Muscle layer of colon (tissue), 2 donors: Measurements from ENCODE around the gene ACAD9.

ENCODE experiments used
- H3K27ac ChIP-seq: one replicate; pipeline ENCODE4 v1.7.0; 2013; ENCODE audit warnings: low read depth, mild to moderate bottlenecking, low read length, moderate library complexity
- H3K27me3 ChIP-seq, 2 donors: one replicate each; pipeline ENCODE4 v1.7.0; 2013; ENCODE audit warnings: low read length in 2 of 2, mild to moderate bottlenecking in 2 of 2; ENCODE audit not compliant: insufficient read depth in 2 of 2, control insufficient read depth in 1 of 2
- H3K36me3 ChIP-seq: one replicate; pipeline ENCODE4 v1.7.0; 2013; ENCODE audit warnings: mild to moderate bottlenecking, low read length; ENCODE audit not compliant: insufficient read depth
- H3K4me1 ChIP-seq: one replicate; pipeline ENCODE4 v1.7.0; 2013; ENCODE audit warnings: mild to moderate bottlenecking, low read length; ENCODE audit not compliant: insufficient read depth
- H3K4me3 ChIP-seq, 2 donors: one replicate each; pipeline ENCODE4 v1.7.0; 2013; ENCODE audit warnings: low read length in 2 of 2, low read depth in 1 of 2, mild to moderate bottlenecking in 1 of 2, moderate library complexity in 1 of 2
- H3K9ac ChIP-seq: one replicate; pipeline ENCODE4 v1.7.0; 2013; ENCODE audit warnings: low read length
- H3K9me3 ChIP-seq: one replicate; pipeline ENCODE4 v1.7.0; 2013; ENCODE audit warnings: mild to moderate bottlenecking, low read length
- donor health status: abdominal sarcoma.
- donor health status: Adenocarcinoma of cecum.

ACAD9 gene

DNA sequence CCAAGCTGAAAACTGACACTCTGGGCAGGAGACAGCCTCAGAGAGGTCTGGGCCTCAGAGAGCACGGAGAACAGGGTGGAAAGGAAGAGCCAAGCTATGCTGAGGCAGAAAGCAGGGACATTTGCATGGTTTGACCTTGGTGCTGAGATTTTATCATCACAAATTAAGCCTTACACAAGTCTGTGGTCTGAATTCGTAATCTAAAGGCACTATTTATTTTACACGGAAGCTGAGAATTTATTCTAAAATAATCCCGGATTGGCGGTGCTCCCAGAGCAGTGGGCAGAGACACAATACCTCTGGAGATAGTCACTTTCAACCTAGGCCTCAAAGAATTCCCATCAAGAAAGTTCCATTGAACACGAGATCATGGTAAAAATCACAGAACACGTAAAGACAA, 67.0 kb downstream of the ACAD9 start:
- H3K4me3 ChIP-seq, result no peak overlapping the region
- no peak overlapping the region for H3K27ac ChIP-seq
- H3K4me1 ChIP-seq, result no peaks in the 10 kb centered on the region
- no peak overlapping the region for H3K9ac ChIP-seq
- no peaks in the 10 kb centered on the region for H3K9me3 ChIP-seq
- H3K27me3 ChIP-seq, result no peaks in the 10 kb centered on the region
- H3K36me3 ChIP-seq, result no peaks in the 10 kb centered on the region

DNA sequence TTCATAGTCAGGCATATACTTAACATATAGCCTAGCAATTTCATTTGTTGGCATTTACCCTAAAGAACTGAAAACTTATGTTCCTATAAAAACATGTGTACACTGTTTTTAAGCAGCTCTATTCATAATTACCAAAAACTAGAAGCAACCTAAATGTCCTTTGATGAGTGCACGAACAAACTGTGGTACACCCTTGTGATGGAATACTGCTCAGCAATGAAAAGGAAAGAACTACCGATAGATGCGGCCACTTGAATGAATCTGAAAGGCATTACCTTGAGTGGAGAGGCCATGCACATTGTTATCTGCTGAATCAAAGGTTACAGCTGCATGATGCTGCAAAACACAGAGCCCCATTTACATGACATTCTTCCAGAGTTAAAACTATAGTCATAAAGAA, 69.7 kb downstream of the ACAD9 start:
- H3K9me3 ChIP-seq, result no peaks in the 10 kb centered on the region
- no peak overlapping the region for H3K27ac ChIP-seq
- H3K27me3 ChIP-seq, result no peaks in the 10 kb centered on the region
- H3K36me3 ChIP-seq, result no peaks in the 10 kb centered on the region
- H3K9ac ChIP-seq, result no peak overlapping the region
- no peaks in the 10 kb centered on the region for H3K4me1 ChIP-seq
- no peak overlapping the region for H3K4me3 ChIP-seq

DNA sequence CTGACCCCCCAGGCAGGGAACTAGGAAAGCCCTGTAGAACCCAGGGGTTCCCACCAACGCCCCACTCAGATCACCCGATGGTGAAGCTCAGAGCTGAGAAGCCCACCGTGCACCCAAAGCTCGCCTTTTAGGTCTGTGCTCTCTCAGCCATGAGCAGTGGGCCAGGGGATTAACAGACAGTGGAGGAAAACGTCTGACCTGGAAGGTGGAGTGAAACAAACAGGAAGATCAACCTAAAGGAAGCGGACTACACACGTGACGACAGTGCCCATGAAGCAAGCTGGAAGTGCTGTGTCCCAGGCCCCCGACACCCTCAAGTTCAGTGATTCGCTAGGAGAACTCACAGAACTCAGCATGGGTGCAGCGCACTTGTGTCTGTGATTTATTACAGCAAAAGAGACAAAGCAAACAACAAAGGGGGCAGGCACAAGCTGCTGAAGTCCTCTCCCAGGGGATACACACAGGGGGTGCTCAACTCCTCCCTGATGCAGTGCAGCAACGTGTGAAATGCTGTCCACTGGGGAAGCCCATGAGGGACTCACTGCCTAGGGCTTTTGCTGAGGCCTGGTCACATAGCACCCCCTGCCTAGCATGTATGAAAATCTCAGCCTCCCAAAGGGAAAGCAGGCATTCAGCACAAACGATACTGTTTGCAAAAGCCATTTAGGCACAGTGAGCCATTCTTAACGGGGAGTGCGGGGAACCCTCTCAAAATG, 71.0 kb downstream of the ACAD9 start:
- Histone ChIP-seq H3K4me3 (no peak overlapping the region), H3K27ac (no peak overlapping the region), H3K36me3 (no peaks in the 10 kb centered on the region), H3K9ac (no peak overlapping the region), H3K27me3 (no peaks in the 10 kb centered on the region), H3K9me3 (no peaks in the 10 kb centered on the region), H3K4me1 (no peaks in the 10 kb centered on the region)

DNA sequence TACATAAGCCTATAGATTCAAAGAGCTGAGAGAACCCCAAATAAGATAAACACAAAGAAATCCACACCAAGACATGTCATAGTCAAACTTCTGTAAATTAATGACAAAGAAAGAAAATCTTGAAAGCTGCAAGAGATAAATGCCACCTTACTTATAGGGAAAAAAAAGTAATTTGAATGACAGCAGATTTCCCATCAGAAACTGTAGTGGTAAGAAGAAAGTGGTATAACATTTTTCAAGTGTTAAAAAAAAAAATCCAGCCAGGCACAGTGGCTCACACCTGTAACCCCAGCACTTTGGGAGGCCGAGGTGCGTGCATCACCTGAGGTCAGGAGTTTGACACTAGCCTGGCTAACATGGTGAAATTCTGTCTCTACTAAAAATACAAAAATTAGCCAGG, 77.0 kb downstream of the ACAD9 start:
- H3K9ac ChIP-seq, result no peak overlapping the region
- no peak overlapping the region for H3K27ac ChIP-seq
- H3K36me3 ChIP-seq, result no peaks in the 10 kb centered on the region

More for the DNA sequence above, 77.0 kb downstream of the ACAD9 start:
- Histone ChIP-seq H3K4me3 (no peak overlapping the region), H3K9me3 (no peaks in the 10 kb centered on the region), H3K27me3 (no peaks in the 10 kb centered on the region), H3K4me1 (no peaks in the 10 kb centered on the region)
